ENCODE data around the gene IL2RA.
"Not testable (repeated sequence)": the region's sequence is repeated elsewhere in the genome, so short reads cannot be mapped to it uniquely, and the experiment has no call there.

The IL2RA gene

GRCh38 chr10:6056411-6057135 is 5.6 kb downstream of the IL2RA start:
- no peak for DNase-seq

GRCh38 chr10:6055929-6056328 is 6.2 kb downstream of the IL2RA start:
- no peak for DNase-seq

GRCh38 chr10:6054884-6055283 is 7.3 kb downstream of the IL2RA start:
- no peak for DNase-seq

- no peak for DNase-seq
Observed at GRCh38 chr10:6053816-6054631, 8.1 kb downstream of the IL2RA start.

- no peak for DNase-seq
Observed at GRCh38 chr10:6053303-6053702, 8.9 kb downstream of the IL2RA start.

GRCh38 chr10:6052247-6053221 is 9.6 kb downstream of the IL2RA start:
- peak; percentile 20 for DNase-seq

- peak; percentile 74 for DNase-seq
Observed at GRCh38 chr10:6050801-6051445, 11.2 kb downstream of the IL2RA start.

GRCh38 chr10:6049031-6049400 is 13.2 kb downstream of the IL2RA start:
- DNase-seq = no peak

GRCh38 chr10:6048281-6049030 is 13.7 kb downstream of the IL2RA start:
- DNase-seq = no peak

GRCh38 chr10:6047847-6048246 is 14.3 kb downstream of the IL2RA start:
- DNase-seq = no peak

- no peak for DNase-seq
Observed at GRCh38 chr10:6046773-6047611, 15.2 kb downstream of the IL2RA start.

- DNase-seq = no peak
Observed at GRCh38 chr10:6045878-6046772, 16.0 kb downstream of the IL2RA start.

- no peak for DNase-seq
Observed at GRCh38 chr10:6045314-6045848, 16.8 kb downstream of the IL2RA start.

- DNase-seq = no peak
Observed at GRCh38 chr10:6044751-6045313, 17.3 kb downstream of the IL2RA start.

GRCh38 chr10:6044060-6044459 is 18.1 kb downstream of the IL2RA start:
- DNase-seq = no peak

GRCh38 chr10:6043377-6043776 is 18.8 kb downstream of the IL2RA start:
- DNase-seq = not testable (repeated sequence)

- no peak for DNase-seq
Observed at GRCh38 chr10:6040205-6040604, 22.0 kb downstream of the IL2RA start.

- no peak for DNase-seq
Observed at GRCh38 chr10:6039711-6040110, 22.5 kb downstream of the IL2RA start.

- no peak for DNase-seq
Observed at GRCh38 chr10:6038071-6038631, 24.0 kb downstream of the IL2RA start.
